Non-pigmented ciliary epithelial cell (primary cell): ENCODE measurements around the gene DCUN1D1.

Experiments used
- DNase-seq: peaks from one replicate; pipeline ENCODE4 v3.0.0-alpha.2; 2010; ENCODE audit warnings: low read depth

Gene DCUN1D1

GRCh38 chr3:182936239-182936917, 44.0 kb downstream of the DCUN1D1 start:
- DNase-seq: no peak

- no peak for DNase-seq
Observed at GRCh38 chr3:182935803-182936202, 44.5 kb downstream of the DCUN1D1 start.

- no peak for DNase-seq
Observed at GRCh38 chr3:182925944-182926337, 54.4 kb downstream of the DCUN1D1 start.

GRCh38 chr3:182925330-182925943, 54.9 kb downstream of the DCUN1D1 start:
- DNase-seq: no peak

GRCh38 chr3:182921665-182922355, 58.5 kb downstream of the DCUN1D1 start:
- DNase-seq: no peak

- no peak for DNase-seq
Observed at GRCh38 chr3:182920515-182921084, 59.7 kb downstream of the DCUN1D1 start.

GRCh38 chr3:182919866-182920357, 60.4 kb downstream of the DCUN1D1 start:
- no peak for DNase-seq

GRCh38 chr3:182917134-182917533, 63.2 kb downstream of the DCUN1D1 start:
- DNase-seq: no peak

- DNase-seq: no peak
Observed at GRCh38 chr3:182914341-182914740, 66.0 kb downstream of the DCUN1D1 start.

- no peak for DNase-seq
Observed at GRCh38 chr3:182913889-182914288, 66.4 kb downstream of the DCUN1D1 start.

- no peak for DNase-seq
Observed at GRCh38 chr3:182912474-182912873, 67.9 kb downstream of the DCUN1D1 start.

GRCh38 chr3:182911782-182912111, 68.6 kb downstream of the DCUN1D1 start:
- no peak for DNase-seq

- DNase-seq: no peak
Observed at GRCh38 chr3:182910936-182911781, 69.2 kb downstream of the DCUN1D1 start.

GRCh38 chr3:182909318-182910040, 70.9 kb downstream of the DCUN1D1 start:
- DNase-seq: no peak

GRCh38 chr3:182908471-182908870, 71.9 kb downstream of the DCUN1D1 start:
- DNase-seq: no peak

GRCh38 chr3:182906036-182906435, 74.3 kb downstream of the DCUN1D1 start:
- no peak for DNase-seq

- no peak for DNase-seq
Observed at GRCh38 chr3:182905623-182906022, 74.7 kb downstream of the DCUN1D1 start.

- DNase-seq: no peak
Observed at GRCh38 chr3:182904164-182904563, 76.2 kb downstream of the DCUN1D1 start.

- DNase-seq: no peak
Observed at GRCh38 chr3:182902236-182902635, 78.1 kb downstream of the DCUN1D1 start.

- no peak for DNase-seq
Observed at GRCh38 chr3:182896553-182896952, 83.8 kb downstream of the DCUN1D1 start.

GRCh38 chr3:182895513-182896112, 84.7 kb downstream of the DCUN1D1 start:
- DNase-seq: no peak
